Middle frontal gyrus (tissue), 1 donor: ENCODE measurements around the gene ATAD3B.
"Not testable (repeated sequence)": the region's sequence is repeated elsewhere in the genome, so short reads cannot be mapped to it uniquely, and the experiment has no call there.

Experiments
- DNase-seq: peaks from one replicate; pipeline ENCODE4 v3.0.0-alpha.2; 2015; ENCODE audit warnings: low spot score; ENCODE audit errors: extremely low spot score

The ATAD3B gene

DNA sequence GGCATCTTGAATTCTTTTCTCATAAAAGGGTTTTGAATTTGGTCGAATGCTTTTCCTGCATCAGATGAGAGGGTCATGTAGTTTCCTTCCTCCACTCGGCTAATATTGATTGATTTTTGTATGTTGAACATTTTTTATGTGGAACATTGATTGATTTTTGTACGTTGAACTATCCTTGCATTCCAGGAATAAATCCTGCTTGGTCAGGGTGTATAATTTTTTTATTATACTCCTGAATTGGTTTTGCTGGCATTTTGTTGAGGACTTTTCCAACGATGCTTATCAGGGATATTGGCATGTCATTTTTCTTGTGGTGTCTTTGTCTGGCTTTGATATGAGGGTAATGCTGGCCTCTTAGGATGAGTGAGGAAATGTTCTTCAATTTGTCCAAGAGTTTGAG, 60.4 kb downstream of the ATAD3B start:
- DNase-seq, result no peak

DNA sequence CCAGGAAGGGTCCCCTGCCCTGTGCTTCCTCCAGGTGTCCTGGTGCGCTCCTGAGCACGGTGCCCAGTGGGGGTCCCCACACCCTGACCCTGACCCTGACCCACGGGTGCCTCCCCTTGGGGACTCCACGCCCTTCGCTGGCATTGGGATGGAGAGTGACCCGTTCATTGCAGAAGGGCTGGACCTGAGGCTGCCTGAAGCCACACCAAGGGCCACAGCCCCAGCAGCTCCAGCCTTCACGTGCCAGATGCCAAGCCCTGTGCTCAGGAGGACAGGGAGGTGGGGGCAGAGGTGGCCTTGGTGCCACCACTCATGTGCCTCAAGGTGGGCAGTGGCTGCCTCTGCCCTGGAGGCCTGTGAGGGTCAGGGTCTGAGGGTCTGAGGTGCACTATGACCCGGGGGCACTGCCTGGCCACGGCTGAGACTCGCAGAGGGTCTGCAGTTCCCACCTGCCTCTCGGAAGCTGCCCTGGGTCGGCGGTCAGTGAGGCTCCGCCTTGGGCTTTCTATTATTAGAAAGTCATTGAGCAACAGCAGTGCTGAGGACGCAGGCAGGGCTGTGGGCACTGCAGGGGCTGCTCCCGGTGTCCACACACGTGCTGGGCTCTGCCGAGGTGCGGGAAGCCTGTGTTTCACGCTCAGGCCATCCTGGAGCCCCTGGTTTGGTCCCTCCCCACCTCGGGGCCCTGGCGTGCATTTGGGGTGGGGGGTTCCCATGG, 61.8 kb downstream of the ATAD3B start:
- not testable (repeated sequence) for DNase-seq

DNA sequence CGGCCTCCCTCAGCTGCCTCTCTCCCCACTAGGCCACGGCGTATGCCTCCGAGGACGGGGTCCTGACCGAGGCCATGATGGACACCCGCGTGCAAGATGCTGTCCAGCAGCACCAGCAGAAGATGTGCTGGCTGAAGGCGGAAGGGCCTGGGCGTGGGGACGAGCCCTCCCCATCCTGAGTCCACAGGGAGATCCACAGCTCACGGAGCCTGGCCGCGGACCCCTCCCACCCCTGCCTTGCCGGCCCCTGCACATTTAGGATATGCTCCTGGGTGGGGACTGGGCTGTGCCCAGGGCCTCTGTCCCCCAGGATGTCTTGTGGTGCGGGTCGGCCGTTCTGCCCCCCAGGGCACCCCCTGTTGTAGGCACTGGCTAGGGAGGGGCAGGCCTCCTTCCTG, 62.3 kb downstream of the ATAD3B start:
- DNase-seq, result not testable (repeated sequence)

DNA sequence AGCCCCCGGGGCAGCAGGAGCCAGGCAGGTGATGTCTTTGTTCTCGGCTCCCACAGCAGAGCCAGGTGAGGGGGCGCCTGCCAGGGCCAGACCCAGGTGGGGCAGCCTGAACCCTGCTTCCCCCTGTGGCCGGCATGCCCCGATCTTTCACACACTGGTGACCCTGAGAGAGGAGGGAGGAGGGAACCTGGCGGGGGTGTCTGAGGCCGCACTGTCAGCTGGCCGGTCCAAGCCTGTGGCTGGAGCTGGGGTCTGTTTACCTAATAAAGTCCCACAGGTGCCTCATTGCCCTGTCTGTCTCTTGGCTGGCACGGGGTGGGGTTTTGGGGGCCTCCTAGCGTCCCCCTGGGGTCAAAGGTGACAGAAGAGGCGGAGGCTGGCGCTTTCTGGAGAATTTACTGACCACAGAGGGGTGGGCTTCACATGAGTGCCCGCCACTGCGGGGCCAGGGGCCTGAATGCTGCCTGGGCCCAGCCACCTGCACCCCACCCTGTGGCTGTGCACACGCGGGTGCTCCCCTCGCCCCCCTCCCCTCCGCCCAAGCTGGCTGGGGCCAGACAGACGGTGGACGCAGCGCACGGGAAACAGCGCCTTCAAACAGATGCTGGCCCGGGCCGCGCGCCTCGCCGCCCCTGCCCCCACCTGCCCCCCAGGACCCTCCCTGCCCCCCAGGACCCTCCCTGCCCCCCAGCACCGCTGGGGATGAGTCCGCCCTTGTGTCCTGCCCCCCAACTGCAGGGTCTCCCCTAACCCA, 63.0 kb downstream of the ATAD3B start:
- no peak for DNase-seq

DNA sequence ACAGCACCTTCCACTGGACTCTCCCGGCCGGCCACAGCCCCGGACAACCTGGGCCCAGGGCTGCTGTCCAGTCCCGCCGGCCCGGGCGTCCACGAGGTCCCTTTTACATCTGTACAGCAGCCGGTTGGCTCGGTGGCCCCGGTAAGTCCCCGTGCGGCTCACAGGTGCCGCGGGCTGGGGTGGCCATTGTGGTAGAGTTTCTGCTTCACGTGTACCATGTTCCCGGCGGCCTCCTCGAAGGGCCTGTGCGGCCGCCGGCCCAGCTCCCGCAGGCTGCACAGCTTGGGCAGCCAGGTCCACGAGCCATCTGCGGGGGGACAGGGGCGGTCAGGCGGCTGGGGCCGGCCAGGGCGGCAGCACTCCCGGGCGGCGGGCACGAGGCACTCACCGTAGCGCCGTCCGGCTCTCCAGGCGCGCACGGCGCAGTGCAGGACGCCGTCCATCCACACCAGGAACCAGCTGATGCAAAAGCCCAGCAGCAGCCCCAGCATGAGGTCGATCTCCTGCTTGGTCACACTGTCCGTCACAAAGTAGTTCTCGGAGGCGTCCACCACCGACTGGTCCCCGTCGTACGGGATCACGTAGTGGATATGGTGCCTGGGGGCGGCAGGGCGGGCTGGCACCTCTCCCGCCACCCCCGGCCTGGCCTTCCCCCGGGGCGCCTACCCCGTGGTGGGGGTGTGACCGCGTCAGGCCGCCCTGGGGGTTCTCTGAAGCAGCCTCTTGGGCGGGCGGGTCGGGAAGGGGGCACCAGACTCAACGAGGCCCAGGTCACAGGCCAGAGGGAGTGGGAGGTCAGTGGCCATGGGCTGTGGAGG, 63.8 kb downstream of the ATAD3B start:
- no peak for DNase-seq

DNA sequence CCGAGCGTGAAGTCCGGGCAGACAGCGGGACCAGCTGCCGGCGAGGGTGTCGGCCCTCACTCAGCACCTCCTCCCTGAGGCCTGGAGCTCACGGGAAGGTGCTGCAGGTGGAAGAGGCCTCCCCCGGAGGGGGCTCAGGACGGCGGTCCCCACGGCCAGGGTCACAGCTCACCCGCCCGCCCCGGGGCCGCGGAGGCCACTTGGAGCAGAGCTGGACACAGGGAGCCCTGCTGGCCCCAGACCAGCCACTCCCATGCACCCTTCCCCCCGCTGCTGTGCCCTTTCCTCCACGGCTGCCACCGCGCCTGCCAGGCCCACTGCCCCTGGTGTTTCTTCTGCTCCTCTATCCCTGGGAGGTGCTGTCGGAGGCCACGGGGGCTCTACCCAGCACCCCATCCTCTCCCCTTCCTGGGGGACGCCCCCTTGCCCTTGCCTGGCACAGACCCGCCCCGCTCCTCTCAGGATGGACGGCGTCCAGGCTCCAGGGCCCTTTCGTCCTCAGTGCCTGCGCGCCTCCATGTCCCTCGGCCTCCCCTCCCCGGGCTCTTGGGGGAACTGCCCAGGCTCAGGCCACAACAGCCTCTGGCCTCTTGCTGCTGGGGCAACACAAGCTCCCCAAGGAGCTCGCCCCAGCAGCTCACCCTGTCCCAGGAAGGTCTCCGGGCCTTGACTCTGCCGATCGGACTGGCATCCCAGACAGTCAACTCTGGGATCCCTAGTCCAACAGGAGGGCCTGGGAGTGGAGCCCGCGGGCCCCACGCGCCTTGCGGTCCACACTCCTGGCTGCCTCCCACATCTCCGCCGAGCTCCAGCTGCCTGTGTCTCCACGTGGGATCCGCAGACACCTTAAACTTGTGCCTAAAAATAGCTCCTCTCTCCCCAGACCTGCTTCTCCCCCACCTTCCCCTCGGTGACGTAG, 64.7 kb downstream of the ATAD3B start:
- no peak for DNase-seq

DNA sequence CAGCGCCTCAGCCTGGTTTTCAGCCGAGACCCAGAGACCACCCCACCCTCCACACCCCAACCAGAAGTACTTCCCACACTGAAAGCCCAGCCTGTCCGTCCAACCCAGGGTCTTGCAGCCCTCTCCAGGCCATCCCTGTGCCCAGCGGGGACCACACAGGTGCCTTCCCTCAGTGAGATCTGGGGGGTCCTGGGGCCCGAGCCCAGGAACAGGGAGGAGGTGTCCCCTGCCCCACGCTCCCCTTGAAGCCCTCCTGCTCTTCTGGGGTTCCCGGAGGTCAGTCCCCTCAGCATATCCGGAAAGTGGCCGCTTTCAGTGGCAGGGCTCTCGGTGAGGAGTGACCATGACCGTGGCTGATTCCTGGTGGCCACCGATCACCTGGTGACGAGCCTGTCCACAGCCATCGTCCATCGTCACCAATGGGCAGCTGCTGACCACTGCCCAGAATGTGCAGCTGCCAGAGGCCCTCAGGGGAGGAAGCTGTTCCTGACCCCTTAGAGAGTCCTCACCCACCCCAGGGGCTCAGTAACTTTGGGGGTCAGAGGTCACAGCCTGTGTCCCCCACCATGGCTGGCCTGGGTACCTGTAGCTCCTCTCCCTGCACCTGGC, 65.5 kb downstream of the ATAD3B start:
- no peak for DNase-seq

DNA sequence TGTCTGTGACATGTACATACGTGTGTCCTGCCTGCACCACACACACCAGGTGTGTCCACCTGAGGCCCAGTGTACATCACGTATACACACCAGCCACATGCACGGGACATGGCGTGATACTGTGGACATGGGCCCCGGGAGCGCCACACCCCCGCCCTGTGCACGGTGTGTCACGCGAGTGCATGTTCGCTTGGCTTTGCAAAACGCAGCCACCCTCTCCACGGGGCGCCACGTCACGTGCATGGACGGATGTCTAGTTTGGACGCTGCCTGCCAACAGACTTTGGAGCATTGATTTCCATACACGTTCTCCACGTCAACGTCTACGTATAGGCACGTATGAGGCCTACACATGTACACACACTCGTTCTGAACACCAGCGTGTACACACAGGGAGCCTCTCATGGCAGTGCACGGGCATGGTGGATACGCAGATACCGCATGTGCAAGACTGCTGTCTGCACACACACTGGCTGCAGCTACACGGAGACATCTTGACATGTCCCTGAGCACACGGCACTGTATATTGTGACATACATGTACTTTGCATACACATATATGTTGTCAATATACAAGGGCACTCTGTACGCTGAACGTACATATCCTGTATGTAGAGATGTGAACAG, 66.2 kb downstream of the ATAD3B start:
- no peak for DNase-seq

DNA sequence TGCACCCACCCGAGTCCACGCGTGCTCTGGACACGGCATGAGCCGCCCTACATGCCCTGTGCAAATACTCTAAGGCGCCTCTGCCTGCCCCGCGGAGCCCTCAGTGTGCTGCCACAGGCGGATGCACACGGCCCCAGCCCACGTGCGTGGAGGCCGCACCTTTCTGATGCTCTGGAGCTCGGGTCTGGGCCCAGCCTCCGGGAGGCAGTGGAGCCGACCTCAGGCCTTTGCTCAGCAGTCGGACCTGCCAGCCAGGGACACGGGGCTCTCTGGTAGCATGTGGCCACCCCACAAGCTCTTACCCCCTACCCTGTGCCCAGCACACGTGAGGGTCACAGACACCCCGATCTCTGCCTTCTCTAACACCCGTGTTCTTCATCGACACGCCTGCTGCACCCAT, 66.8 kb downstream of the ATAD3B start:
- no peak for DNase-seq

DNA sequence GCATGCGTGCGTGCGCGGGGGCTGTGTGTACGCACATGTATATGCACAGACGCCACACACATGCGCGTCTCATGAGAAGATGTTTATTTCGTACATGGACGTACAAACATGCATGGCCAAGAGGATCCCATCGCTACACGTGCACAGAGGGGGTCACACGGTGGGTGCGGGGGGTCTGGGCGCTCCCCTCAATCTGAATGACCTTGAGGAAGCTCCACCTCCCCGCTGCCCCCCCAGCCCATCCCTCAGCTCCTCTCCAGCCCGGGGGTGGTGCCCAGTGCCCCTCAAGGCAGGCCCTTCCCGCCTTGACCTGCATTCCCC, 67.4 kb downstream of the ATAD3B start:
- DNase-seq, result no peak

DNA sequence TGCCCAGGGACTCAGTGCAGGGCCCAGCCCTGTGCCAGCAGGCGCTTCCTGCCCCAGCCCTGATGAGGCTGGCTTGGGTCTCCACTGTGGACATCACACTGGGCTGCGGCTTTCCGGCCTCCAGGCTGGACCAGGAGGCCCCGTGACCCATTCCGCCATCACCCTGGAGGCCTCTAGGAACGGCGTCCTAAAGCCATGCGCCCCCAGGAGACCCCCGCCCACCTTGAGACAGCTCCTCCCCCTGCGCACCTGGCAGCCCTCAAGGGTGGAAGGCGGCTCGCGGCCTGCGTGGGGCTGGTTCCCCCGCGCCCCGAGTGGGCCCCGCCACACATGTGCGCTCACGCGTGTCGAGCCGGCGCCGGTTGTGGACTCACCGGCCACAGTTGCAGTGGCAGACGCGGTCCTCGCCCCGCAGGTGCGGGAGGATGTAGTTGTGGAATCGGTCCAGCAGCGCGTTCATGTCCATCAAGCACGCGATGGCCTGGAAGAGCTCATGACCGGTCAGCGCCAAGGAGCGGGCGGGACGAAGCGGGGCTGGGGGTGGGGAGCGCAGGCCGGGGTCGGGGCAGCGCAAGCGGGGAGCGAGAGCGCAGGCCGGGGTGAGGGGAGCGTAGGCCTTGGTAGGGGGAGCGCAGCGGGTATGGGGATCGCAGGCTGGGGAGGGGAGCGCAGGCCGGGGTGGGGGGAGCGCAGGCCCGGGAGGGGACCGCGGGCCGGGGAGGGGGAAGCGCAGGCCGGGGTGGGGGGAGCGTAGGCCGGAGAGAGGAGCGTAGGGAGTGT, 67.9 kb downstream of the ATAD3B start:
- DNase-seq, result no peak

DNA sequence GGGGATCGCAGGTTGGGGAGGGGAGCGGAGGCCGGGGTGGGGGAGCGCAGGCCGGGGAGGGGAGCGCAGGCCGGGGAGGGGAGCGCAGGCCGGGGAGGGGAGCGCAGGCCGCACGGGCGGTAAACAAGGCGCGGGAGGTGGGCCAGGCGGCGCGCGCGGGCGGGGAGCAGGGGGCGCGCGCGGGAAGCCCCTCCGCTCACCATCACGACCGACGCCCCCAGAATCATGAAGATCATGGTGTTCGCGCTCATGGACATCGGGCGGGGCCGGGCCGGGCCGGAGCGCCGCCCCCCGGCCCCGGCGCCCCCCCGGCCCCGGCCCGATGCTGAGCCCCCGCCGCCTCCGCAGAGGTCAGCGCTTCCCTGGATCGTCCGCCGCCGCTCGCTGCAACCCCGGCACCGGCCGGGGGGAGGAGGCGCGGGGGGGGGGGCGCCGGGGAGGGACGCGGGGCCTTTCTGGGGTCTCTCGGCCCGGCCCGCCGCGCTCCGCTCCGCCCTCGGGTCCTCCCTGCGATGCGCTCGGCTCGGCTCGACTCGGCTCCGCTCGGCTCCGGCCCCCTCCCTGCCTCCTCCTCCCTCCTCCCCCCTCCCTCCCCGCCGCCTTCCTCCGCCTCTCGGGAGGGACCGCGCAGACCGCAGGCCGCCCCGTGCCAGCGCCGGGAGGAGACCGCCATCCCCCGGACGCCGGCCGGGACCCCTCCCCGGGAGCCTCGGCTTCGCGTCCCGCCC, 68.7 kb downstream of the ATAD3B start, which contains the start of gene TMEM240:
Gene TMEM240, minus strand, starts transcription at position 535 of the 728 bp plus-strand sequence. Its CDS starts 278 bp downstream, at position 257.
- peak; percentile 24 for DNase-seq

DNA sequence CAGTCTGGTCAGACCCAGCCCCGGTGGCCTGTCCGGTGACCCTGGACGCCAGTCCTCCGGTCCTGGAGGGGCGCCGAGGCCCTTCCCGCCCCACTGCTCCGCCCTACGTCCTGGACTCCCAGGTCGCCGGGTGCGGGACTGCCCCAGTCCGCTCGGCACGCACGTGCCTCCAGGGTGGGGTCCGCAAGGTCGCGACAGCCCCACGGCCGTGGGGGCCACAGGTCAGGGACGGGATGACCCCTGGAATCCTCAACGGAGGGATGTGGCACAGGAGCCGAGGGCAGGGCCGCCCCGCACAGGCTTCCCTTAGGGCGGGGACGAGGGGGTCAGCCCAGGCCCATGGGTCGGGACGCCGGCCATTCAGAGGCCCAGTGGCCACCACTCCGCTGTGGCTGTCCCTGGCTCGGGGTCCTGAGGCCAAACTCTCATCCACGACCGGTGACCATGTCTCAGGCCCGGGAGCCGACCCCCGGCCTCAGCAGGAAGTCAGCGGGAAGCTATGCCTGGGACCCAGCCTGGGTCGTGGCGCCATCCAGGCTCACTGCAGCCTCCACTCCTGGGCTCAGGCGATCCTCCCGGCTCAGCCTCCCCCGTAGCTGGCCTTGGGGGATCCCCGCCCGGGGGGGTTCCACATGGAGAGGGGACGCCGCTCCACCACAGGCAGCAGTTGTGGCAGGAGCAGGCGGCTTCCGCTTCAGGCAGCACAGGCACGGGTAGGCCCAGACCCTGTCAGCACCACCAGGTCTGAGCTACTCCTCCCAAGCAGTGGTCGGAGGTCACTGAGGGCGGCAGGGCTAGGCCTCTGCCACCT, 69.5 kb downstream of the ATAD3B start:
- no peak for DNase-seq

DNA sequence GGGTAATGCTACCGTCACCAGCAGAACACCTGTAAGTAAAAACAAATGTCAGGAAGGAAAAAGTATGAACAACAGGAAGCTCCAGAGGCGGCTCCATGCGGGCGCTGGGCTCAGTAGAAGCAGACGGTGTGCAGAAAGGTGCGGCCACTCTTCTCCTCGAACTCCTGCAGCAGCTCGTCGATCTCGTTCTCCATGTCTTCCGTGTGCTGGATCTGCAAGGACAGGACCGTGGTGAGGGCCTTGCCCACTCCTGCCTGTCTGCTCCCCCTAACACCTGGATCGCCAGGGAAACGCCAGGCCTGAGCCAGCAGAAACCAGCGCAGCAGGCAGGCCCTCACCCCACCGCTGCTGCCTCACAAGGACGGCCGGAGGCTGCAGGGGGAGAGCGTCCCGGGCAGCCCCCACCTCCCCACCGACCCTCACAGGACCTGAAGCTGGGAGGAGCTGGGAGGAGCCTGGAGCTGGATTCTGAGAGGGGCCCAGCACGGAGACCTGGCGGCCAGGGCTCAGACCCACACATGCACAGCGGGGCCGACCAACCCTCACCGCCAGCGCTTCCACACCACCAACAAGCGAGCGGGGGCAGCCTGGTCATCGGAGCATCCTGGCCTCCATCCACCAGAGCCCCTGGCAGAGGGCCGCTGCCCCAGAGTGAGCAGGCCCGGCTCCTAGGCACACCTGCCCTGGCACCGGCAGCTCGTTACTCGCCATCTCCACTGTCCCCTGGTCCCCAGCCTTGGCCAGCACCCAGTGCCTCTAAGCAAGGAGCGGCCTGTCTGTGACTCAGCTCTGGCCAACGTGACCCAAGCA, 70.6 kb downstream of the ATAD3B start:
- no peak for DNase-seq

DNA sequence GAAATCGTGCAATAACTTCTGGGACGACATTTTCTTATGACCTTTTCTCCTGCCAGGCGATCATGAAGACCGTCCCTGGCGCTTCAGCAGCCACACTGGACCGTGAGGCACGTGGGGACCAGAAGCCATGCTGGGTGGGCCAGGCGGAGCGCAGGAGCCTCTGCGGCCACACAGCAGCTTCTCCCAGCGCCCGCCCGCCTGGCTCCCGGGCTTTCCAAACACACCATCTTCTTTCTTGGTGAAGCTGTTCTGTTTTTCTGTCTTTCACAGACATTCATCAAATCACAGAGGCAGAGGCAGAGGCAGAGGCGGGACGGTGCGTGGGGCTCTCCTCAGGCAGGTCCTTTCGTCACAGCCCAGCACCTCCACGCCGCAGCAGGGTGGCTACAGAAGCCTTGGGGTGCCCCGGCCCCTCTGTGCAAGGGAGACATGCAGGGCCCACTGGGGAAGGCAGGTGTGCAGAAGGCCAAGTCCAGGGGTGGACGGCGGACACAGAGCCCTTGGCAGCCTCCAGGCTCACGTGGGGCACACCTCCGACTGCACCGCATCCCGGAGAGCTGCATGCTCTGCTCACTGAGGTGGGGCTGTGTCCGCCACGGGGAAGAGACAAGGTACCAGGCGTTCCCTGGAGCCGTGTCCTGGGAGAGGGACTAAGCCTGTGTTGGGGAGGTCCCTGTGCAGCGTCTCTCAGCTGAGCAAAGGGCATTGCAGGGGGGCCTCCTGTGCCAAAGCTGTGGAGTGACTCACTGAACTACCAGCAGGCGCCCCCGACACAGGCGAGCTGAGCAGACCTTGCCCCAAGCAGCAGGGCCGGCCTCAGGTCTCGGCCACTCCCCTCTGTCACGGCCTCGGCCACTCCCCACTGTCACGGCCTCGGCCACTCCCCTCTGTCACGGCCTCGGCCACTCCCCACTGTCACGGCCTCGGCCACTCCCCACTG, 71.5 kb downstream of the ATAD3B start:
- no peak for DNase-seq

DNA sequence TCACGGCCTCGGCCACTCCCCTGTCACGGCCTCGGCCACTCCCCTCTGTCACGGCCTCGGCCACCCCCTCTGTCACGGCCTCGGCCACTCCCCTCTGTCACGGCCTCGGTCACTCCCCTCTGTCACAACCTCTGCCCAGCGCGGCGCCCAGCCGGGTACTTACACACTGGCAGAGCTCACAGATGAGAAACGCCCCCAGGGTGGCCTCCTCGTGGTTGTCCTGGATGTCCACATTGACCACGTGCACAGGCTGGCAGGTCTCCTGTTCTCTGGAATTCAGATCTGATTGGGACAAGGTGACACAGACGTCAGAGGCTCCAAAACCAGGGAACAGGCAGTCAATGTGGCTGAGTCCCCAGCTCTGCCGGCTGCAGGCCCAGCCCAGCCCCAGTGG, 72.1 kb downstream of the ATAD3B start:
- no peak for DNase-seq
